ENCODE measurements around the gene RREB1.

- TF ChIP-seq EZH2phosphoT487 (IDR thresholded peaks at IDR 0.05; ENCODE audit: unreplicated experiment) (no peak), POLR2AphosphoS5 (IDR thresholded peaks at IDR 0.05; ENCODE audit: low read depth) (no peak), CTCF (conservative IDR thresholded peaks at IDR 0.05; ENCODE audit: low read depth in 2 of 2) (no peak)
These were observed 4.4 kb downstream of the RREB1 start for GRCh38 chr6:7112171-7112570.

All from GM23338 (cell line).